RWPE2 (cell line): ENCODE measurements around the gene ZNF805.
A peak's percentile ranks its signal among the peaks of the same experiment; 100 is the strongest.
"Not testable (repeated sequence)": the region's sequence is repeated elsewhere in the genome, so short reads cannot be mapped to it uniquely, and the experiment has no call there.

ENCODE experiments used
- ATAC-seq: fragments of 200-7000 bp; cut with Tn5 transposase; 3 replicates; pipeline ENCODE4 v1.9.1; 2021; ENCODE audit warnings: low read depth
- DNase-seq: peaks from one replicate; pipeline ENCODE4 v3.0.0-alpha.2; 2020; ENCODE audit warnings: low spot score
- H3K27ac ChIP-seq: fragments of 450-650 bp; 2 replicates; pipeline ENCODE4 v1.5.1; 2017; ENCODE audit warnings: mild to moderate bottlenecking; ENCODE audit not compliant: poor library complexity, severe bottlenecking
- H3K27me3 ChIP-seq: fragments of 250-450 bp; sonication (Bioruptor Pico); 2 replicates; pipeline ENCODE4 v1.5.1; 2021; ENCODE audit warnings: mild to moderate bottlenecking, moderate library complexity; ENCODE audit not compliant: insufficient read depth, poor library complexity, severe bottlenecking
- H3K36me3 ChIP-seq: fragments of 250-450 bp; sonication (Bioruptor Pico); 2 replicates; pipeline ENCODE4 v1.5.1; 2020; ENCODE audit warnings: low read depth, mild to moderate bottlenecking, moderate library complexity
- H3K4me1 ChIP-seq: fragments of 250-450 bp; sonication (Bioruptor Pico); 2 replicates; pipeline ENCODE4 v1.5.1; 2021; ENCODE audit warnings: mild to moderate bottlenecking, moderate library complexity; ENCODE audit not compliant: insufficient read depth, poor library complexity, severe bottlenecking
- H3K4me3 ChIP-seq: fragments of 250-450 bp; sonication (Bioruptor Pico); 2 replicates; pipeline ENCODE4 v1.5.1; 2021; ENCODE audit warnings: mild to moderate bottlenecking, moderate library complexity; ENCODE audit not compliant: severe bottlenecking
- H3K9me3 ChIP-seq: fragments of 250-450 bp; sonication (Bioruptor Pico); 2 replicates; pipeline ENCODE4 v1.5.1; 2021; ENCODE audit warnings: mild to moderate bottlenecking, moderate library complexity; ENCODE audit not compliant: severe bottlenecking
- TF ChIP-seq, protein P1 (sequence below): fragments of 450-650 bp; IDR thresholded peaks from one replicate; pipeline ENCODE4 v1.5.1; 2017; ENCODE audit warnings: mild to moderate bottlenecking, moderate library complexity; ENCODE audit not compliant: poor library complexity, severe bottlenecking

The ZNF805 gene

DNA sequence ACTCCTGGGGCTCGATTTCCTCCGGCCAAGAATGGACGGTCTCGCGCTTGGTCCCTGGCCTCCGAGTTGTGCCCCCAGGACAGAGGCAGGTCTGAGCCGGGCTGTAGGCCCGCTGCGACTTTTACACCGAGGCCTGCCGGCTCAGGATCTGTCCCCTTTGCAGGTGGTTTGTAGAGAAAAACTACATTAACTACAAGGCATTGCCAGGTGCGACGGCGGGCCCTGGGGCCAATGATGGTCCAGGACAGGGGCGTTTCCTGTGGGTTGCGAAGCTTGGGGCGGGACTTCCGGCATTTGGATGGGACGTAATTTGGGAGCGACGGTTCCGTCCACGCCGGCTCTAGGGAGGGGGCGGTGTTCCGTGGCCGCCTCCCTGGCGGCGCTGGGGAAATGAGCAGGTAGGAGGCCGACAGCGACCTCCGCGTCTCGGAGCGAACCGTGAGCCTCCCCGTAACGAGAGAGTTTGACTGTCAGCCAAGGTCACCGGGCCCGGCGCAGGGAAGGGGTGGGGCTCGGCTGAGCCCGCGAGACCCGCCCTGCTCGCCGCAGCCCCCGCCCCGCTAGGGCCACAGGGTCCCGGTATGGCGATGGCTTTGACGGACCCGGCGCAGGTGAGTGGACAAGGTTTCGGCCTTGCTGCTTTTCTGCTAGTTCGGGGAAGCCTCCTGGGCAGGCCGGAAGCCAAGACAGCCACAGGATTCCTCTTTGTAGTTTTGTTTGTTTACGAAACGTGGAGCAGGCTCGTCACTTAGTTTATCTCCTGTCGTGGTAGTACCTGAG, at the start of gene ZNF805:
ZNF805 (plus strand) TSS at position 322 of the 780 bp plus-strand sequence; CDS start at position 582, 260 bp downstream.
- ATAC-seq, result peak; percentile 94
- DNase-seq, result peak; percentile 93
- peak within 1 kb of the TSS; percentile 27 for H3K27ac ChIP-seq
- no peaks in the 10 kb centered on the region for H3K27me3 ChIP-seq
- H3K4me1 ChIP-seq, result peaks cover 5% of the 10 kb centered on the region
- peaks cover 19% of the 10 kb centered on the region for H3K36me3 ChIP-seq
- H3K9me3 ChIP-seq, result no peaks in the 10 kb centered on the region
- TF ChIP-seq, protein P1, sequence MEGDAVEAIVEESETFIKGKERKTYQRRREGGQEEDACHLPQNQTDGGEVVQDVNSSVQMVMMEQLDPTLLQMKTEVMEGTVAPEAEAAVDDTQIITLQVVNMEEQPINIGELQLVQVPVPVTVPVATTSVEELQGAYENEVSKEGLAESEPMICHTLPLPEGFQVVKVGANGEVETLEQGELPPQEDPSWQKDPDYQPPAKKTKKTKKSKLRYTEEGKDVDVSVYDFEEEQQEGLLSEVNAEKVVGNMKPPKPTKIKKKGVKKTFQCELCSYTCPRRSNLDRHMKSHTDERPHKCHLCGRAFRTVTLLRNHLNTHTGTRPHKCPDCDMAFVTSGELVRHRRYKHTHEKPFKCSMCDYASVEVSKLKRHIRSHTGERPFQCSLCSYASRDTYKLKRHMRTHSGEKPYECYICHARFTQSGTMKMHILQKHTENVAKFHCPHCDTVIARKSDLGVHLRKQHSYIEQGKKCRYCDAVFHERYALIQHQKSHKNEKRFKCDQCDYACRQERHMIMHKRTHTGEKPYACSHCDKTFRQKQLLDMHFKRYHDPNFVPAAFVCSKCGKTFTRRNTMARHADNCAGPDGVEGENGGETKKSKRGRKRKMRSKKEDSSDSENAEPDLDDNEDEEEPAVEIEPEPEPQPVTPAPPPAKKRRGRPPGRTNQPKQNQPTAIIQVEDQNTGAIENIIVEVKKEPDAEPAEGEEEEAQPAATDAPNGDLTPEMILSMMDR, result no peak
- H3K4me3 ChIP-seq, result peak within 1 kb of the TSS; percentile 85

DNA sequence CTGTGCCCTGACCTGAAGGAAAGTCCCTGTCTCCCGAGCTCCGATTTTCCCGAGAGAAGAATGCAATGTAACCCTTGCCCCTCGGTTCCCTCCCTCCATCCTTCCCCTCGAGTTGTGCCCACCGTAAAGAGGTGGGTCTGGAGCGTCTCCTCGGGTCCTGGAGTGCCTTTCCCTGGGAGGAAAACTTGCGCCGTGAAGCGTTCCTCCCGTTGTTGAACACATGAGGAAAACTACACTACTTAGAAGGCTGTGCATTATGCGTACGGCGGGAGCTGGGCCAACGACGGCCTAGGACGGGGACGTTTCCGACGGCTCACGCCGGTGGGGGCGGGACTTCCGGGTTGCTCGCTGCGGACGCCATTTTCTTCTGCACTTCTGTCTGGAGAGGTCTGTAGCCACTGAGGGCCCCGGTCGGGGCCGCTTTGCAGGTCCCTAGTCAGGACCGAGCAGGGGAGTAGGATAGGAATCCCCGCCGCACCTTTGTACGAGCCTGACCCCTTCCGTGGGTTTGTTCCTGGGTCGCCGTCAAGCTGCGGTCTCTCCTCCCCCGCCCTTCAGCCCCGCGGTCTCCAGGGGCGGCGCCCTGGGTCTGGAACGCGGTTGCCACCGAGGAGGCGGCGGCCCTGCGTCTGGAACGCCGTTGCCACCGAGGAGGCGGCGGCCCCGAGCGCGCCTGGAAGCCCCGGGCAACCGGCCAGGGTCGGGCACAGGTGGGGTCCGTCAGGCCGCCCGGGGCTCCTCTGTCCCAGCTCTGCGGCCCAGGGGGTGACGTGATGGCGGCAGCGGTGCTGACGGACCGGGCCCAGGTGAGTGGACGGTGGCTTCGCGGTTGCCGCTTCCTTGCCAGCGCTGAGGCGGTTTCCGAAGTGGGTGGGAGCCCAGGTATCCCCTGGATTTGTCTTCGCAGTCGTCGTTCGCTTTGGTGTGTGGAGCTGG, 49.0 kb upstream of the ZNF805 start, which contains the start of gene ZNF264:
ZNF264 (plus strand) TSS at position 360 of the 936 bp plus-strand sequence; CDS start at position 774, 414 bp downstream.
- ATAC-seq, result peak; percentile 97
- H3K27me3 ChIP-seq, result no peaks in the 10 kb centered on the region
- peak; percentile 82 for DNase-seq
- H3K36me3 ChIP-seq, result peaks cover 41% of the 10 kb centered on the region
- peaks cover 8% of the 10 kb centered on the region for H3K4me1 ChIP-seq
- peak within 1 kb of the TSS; percentile 91 for H3K4me3 ChIP-seq
- H3K27ac ChIP-seq, result peak within 1 kb of the TSS; percentile 51
- TF ChIP-seq, protein P1, result peak; percentile 8
- H3K9me3 ChIP-seq, result no peaks in the 10 kb centered on the region

DNA sequence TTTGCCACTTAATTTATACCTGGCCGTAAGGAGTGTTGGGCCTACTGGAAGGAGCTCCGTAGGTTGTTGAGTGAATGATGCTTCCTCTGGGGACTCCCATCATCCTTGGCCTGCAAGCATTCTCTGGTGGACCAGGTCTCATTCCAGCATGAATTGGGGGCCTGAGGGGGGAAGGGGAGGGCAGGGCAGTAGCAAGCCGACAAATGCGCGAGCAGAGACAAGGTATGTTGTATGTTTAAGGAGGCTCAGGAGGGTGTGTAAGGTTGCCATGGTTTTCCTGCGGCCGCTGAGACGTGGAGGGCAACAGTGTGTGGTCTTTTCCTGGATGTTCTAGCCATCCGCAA, 48.4 kb upstream of the ZNF805 start:
- Histone ChIP-seq H3K9me3 (no peaks in the 10 kb centered on the region), H3K4me3 (peak overlapping the region; percentile 91), H3K27ac (peak overlapping the region; percentile 51), H3K36me3 (peaks cover 47% of the 10 kb centered on the region), H3K4me1 (peaks cover 8% of the 10 kb centered on the region), H3K27me3 (no peaks in the 10 kb centered on the region)
- DNase-seq (no peak), ATAC-seq (peak; percentile 26; the same call in 2 of the 3 replicates)
- TF ChIP-seq, protein P1, result no peak

DNA sequence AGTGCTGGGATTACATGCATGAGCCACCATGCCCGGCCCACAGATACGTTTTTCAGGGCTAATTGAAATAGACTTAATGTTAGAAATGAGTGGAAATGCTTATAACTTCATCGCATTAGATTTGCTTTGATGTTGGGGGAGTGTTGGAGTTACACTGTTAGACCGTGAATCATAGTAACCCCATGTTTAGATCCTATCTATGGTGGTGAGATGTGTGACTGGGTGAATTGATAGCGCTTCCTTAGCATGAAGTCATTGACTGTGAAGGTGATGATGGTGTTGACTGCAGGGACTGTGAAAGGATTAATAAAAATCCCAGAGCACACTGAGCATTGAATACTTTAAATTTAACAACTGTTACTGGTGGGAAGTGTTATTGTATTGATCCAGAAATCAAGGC, 47.4 kb upstream of the ZNF805 start:
- H3K36me3 ChIP-seq, result peaks cover 49% of the 10 kb centered on the region
- no peak for ATAC-seq
- no peaks in the 10 kb centered on the region for H3K9me3 ChIP-seq
- DNase-seq, result no peak
- H3K27me3 ChIP-seq, result no peaks in the 10 kb centered on the region
- H3K27ac ChIP-seq, result no peak overlapping the region
- peak overlapping the region; percentile 91 for H3K4me3 ChIP-seq
- peaks cover 8% of the 10 kb centered on the region for H3K4me1 ChIP-seq
- TF ChIP-seq, protein P1, result no peak

DNA sequence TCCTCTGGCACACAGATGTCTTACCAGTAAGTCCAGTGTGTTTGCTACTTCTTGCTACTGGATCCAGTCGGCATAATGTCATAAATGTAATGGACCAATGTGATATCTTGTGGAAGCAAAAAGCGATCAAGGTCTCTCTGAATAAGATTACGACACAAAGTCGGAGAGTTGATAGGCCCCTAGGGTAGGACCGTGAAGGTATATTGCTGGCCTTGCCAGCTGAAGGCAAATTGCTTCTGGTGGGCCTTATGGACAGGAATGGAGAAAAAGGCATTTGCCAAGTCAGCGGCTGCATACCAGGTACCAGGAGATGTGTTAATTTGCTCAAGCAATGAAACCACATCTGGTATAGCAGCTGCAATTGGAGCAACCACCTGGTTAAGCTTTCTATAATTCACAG, 42.6 kb upstream of the ZNF805 start:
- not testable (repeated sequence) for H3K9me3 ChIP-seq, ATAC-seq, H3K4me3 ChIP-seq, H3K27ac ChIP-seq, H3K4me1 ChIP-seq, DNase-seq, H3K27me3 ChIP-seq
- peaks cover 66% of the 10 kb centered on the region for H3K36me3 ChIP-seq
